ENCODE measurements around the gene SNX27. TPM values are rescaled to one million over a fixed set of nuclear protein-coding genes. Genes with fewer than 3 reads are reported as not detected.
A peak's percentile ranks its signal among the peaks of the same experiment; 100 is the strongest.
"Not testable (repeated sequence)": the region's sequence is repeated elsewhere in the genome, so short reads cannot be mapped to it uniquely, and the experiment has no call there.

Gene SNX27
- total RNA-seq, 4 donors from 2014 or later: 48.1 to 61.1 (median 53.8) TPM

GRCh38 chr1:151639466-151639865, 27.6 kb downstream of the SNX27 start:
- H3K36me3 ChIP-seq: no peaks in the 10 kb centered on the region
- no peaks in the 10 kb centered on the region for H3K27me3 ChIP-seq
- 6 to 24% methylated on average over 2 of the region's 2 CpGs for WGBS, 2 donors (ENCODE audit: low coverage in 1 of 2)
- no peak for TF ChIP-seq POLR2A (IDR thresholded peaks at IDR 0.05)
- no peak for TF ChIP-seq POLR2AphosphoS5 (IDR thresholded peaks at IDR 0.05)
- no peak for TF ChIP-seq EP300 (IDR thresholded peaks at IDR 0.05)
- TF ChIP-seq CTCF (IDR thresholded peaks at IDR 0.05): no peak
- H3K4me1 ChIP-seq: peaks cover 7 to 63% (median 13%) of the 10 kb centered on the region in 3 donors
- no peak overlapping the region for H3K4me3 ChIP-seq
- no peaks in the 10 kb centered on the region for H3K9me3 ChIP-seq
- no peak for ATAC-seq
- peak overlapping the region in 2 of 4 donors; percentile 64 to 68 for H3K27ac ChIP-seq

- Histone ChIP-seq H3K4me3 (no peak overlapping the region), H3K27ac (no peak overlapping the region), H3K9me3 (no peaks in the 10 kb centered on the region), H3K27me3 (no peaks in the 10 kb centered on the region), H3K4me1 (peaks cover 7 to 45% (median 13%) of the 10 kb centered on the region in 3 donors), H3K36me3 (no peaks in the 10 kb centered on the region)
- WGBS, 2 donors (ENCODE audit: low coverage in 1 of 2): 70 to 94% methylated on average over 1 of the region's 1 CpG
- TF ChIP-seq CTCF (IDR thresholded peaks at IDR 0.05): no peak
- no peak for TF ChIP-seq POLR2AphosphoS5 (IDR thresholded peaks at IDR 0.05)
- no peak for TF ChIP-seq EP300 (IDR thresholded peaks at IDR 0.05)
- no peak for TF ChIP-seq POLR2A (IDR thresholded peaks at IDR 0.05)
- ATAC-seq: no peak
These were observed 29.4 kb downstream of the SNX27 start for GRCh38 chr1:151641229-151641628.

- not testable (repeated sequence) for H3K36me3 ChIP-seq, H3K27me3 ChIP-seq, H3K4me3 ChIP-seq, H3K27ac ChIP-seq, H3K9me3 ChIP-seq, ATAC-seq
- peaks cover 0 to 29% (median 5%) of the 10 kb centered on the region in 3 donors for H3K4me1 ChIP-seq
- WGBS, 2 donors (ENCODE audit: low coverage in 1 of 2): 89 to 90% methylated on average over 4 to 11 of the region's 11 CpGs
These were observed 31.2 kb downstream of the SNX27 start for GRCh38 chr1:151643085-151643484.

GRCh38 chr1:151644001-151644400, 32.2 kb downstream of the SNX27 start:
- peaks cover 0 to 20% (median 0%) of the 10 kb centered on the region in 3 donors for H3K4me1 ChIP-seq
- TF ChIP-seq POLR2A (IDR thresholded peaks at IDR 0.05) (no peak), POLR2AphosphoS5 (IDR thresholded peaks at IDR 0.05) (no peak), CTCF (IDR thresholded peaks at IDR 0.05) (no peak), EP300 (IDR thresholded peaks at IDR 0.05) (no peak)
- H3K27me3 ChIP-seq: no peaks in the 10 kb centered on the region
- H3K9me3 ChIP-seq: no peaks in the 10 kb centered on the region
- peaks cover 0 to 12% of the 10 kb centered on the region in 2 donors for H3K36me3 ChIP-seq
- no peak for ATAC-seq
- no peak overlapping the region for H3K27ac ChIP-seq
- WGBS, 2 donors (ENCODE audit: low coverage in 1 of 2): 88 to 90% methylated on average over 2 of the region's 2 CpGs
- H3K4me3 ChIP-seq: no peak overlapping the region

- TF ChIP-seq POLR2AphosphoS5 (IDR thresholded peaks at IDR 0.05) (no peak), CTCF (IDR thresholded peaks at IDR 0.05) (no peak), POLR2A (IDR thresholded peaks at IDR 0.05) (no peak), EP300 (IDR thresholded peaks at IDR 0.05) (no peak)
- Histone ChIP-seq H3K4me1 (peaks cover 0 to 24% (median 0%) of the 10 kb centered on the region in 3 donors), H3K27ac (no peak overlapping the region), H3K27me3 (no peaks in the 10 kb centered on the region), H3K4me3 (no peak overlapping the region), H3K36me3 (peaks cover 0 to 22% of the 10 kb centered on the region in 2 donors), H3K9me3 (no peaks in the 10 kb centered on the region)
- WGBS, 2 donors (ENCODE audit: low coverage in 1 of 2): 63 to 100% methylated on average over 1 of the region's 1 CpG
- no peak for ATAC-seq
These were observed 41.5 kb downstream of the SNX27 start for GRCh38 chr1:151653397-151653796.
